ENCODE results near the gene DNASE1L1. TPM values are rescaled to one million over a fixed set of nuclear protein-coding genes. Genes with fewer than 3 reads are reported as not detected.

The DNASE1L1 gene
- total and polyA plus RNA-seq, 5 donors from 2014 or later = 12.2 to 29.7 (median 19.9) TPM

DNA sequence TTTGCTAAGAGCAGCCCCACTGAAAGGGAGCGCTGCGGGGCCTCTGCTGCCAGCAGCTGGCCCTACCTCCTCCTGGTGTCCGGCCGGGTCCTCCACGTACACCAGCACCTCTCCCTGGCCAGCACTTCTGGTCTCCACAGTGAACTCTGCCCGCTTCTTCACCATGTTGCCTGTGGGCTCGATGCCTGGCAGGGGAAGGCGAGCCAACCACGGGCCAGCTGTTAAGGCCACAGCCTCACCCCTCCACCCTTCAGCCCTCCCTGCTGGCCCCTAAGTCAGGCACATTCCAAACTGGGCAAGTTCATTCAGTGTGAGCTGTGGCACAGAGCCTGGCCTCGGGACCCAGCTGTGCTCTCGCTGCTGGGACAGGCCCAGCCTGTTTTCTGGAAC, 42.4 kb downstream of the DNASE1L1 start:
- H3K36me3 ChIP-seq (ENCODE audit: control insufficient read depth, insufficient read depth, low read length) = peaks cover 51% of the 10 kb centered on the region
- H3K9me3 Mint-ChIP-seq = peaks cover 0 to 2% (median 0%) of the 10 kb centered on the region in 7 donors
- H3K9me3 ChIP-seq (ENCODE audit: control insufficient read depth in 2 of 2, low read length in 2 of 2) = no peaks in the 10 kb centered on the region
- no peak overlapping the region for H3K4me3 ChIP-seq (ENCODE audit: low read depth, low read length)
- peak overlapping the region in 2 of 4 donors; percentile 32 to 43 for H3K4me3 Mint-ChIP-seq
- DNase-seq (no peak), ATAC-seq (ENCODE audit: low read depth in 2 of 2) (no peak)
- H3K27ac ChIP-seq (ENCODE audit: insufficient read depth, low read length, poor library complexity, severe bottlenecking) = peak overlapping the region; percentile 60
- H3K4me1 Mint-ChIP-seq = peaks cover 0 to 41% (median 0%) of the 10 kb centered on the region in 4 donors
- H3K27ac Mint-ChIP-seq = no peak overlapping the region
- H3K27me3 ChIP-seq (ENCODE audit: control insufficient read depth, insufficient read depth, low read length) = no peaks in the 10 kb centered on the region
- H3K36me3 Mint-ChIP-seq = no peaks in the 10 kb centered on the region
- peaks cover 51% of the 10 kb centered on the region for H3K4me1 ChIP-seq (ENCODE audit: control insufficient read depth, insufficient read depth, low read length, poor library complexity, severe bottlenecking)
- peaks cover 8% of the 10 kb centered on the region for H3K27me3 Mint-ChIP-seq

DNA sequence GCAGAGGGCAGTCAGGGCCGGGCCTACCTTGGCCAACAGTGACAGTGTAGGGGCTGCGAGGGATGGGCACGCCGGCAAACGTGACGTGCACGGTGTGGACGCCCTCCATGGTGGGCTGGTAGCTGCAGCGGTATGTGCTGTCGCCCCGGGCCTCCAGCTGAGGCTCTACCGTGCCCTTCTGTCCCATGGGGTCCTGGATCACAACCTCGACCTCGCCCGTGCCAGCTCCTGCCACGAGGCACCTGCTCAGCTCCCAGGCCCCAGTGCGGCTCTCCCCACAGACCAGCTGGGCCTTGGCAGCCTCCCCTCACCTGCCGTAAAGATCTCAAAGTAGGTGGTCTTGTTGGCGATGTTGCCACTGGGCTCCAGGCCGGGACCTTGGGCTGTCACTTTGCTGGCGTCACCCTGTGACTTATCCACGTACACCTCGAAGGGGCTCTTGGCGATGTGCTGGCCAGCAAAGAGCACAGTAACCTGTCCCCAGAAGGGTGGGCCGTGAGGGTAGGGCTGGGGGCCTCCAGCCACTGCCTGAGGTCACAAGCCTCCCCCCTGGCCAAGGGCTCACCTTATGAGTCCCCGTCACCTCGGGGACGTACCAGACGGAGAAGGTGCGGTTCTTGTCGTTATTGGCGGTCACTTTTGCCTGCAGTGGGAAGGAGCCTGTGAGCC, 42.9 kb downstream of the DNASE1L1 start:
- H3K9me3 ChIP-seq (ENCODE audit: control insufficient read depth in 2 of 2, low read length in 2 of 2) = no peaks in the 10 kb centered on the region
- Mint-ChIP-seq H3K4me1 (peaks cover 0 to 41% (median 0%) of the 10 kb centered on the region in 4 donors), H3K9me3 (peaks cover 0 to 2% (median 0%) of the 10 kb centered on the region in 7 donors), H3K27ac (no peak overlapping the region), H3K36me3 (no peaks in the 10 kb centered on the region), H3K27me3 (peaks cover 8% of the 10 kb centered on the region), H3K4me3 (peak overlapping the region in 1 of 4 donors; percentile 43)
- peak overlapping the region; percentile 60 for H3K27ac ChIP-seq (ENCODE audit: insufficient read depth, low read length, poor library complexity, severe bottlenecking)
- H3K27me3 ChIP-seq (ENCODE audit: control insufficient read depth, insufficient read depth, low read length) = no peaks in the 10 kb centered on the region
- ATAC-seq (ENCODE audit: low read depth in 2 of 2) (no peak), DNase-seq (no peak)
- no peak overlapping the region for H3K4me3 ChIP-seq (ENCODE audit: low read depth, low read length)
- peaks cover 57% of the 10 kb centered on the region for H3K36me3 ChIP-seq (ENCODE audit: control insufficient read depth, insufficient read depth, low read length)
- H3K4me1 ChIP-seq (ENCODE audit: control insufficient read depth, insufficient read depth, low read length, poor library complexity, severe bottlenecking) = peaks cover 51% of the 10 kb centered on the region

DNA sequence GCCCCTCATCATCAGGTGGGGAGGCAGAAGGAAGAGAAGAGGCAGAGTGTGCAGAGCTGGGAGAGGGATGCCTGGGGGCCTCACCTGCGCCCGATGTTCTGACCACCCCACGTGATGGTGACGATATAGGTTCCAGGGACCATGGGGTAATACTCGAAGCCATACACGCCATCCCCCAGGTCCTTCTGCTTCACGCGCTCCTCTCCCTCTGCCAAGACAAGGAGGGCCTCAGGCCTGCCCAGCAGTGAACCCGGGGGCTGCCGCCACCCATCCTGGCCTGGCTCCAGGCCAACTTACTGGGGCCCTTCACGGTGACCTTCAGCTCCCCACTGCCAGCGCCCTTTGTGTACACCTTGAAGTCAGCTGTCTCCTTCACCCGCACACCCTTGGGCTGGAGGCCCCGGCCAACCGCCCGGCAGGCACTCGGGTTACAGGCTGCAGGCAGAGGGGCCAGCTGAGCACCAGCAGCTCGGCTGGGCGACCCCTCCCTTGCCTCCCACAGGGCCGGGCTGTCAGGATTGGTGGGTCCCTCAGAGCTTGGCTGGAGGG, 43.9 kb downstream of the DNASE1L1 start:
- Histone ChIP-seq H3K4me3 (ENCODE audit: low read depth, low read length) (no peak overlapping the region), H3K27me3 (ENCODE audit: control insufficient read depth, insufficient read depth, low read length) (no peaks in the 10 kb centered on the region), H3K4me1 (ENCODE audit: control insufficient read depth, insufficient read depth, low read length, poor library complexity, severe bottlenecking) (peaks cover 56% of the 10 kb centered on the region), H3K27ac (ENCODE audit: insufficient read depth, low read length, poor library complexity, severe bottlenecking) (peak overlapping the region; percentile 23), H3K36me3 (ENCODE audit: control insufficient read depth, insufficient read depth, low read length) (peaks cover 63% of the 10 kb centered on the region), H3K9me3 (ENCODE audit: control insufficient read depth in 2 of 2, low read length in 2 of 2) (no peaks in the 10 kb centered on the region)
- no peak for DNase-seq
- Mint-ChIP-seq H3K27me3 (peaks cover 8% of the 10 kb centered on the region), H3K4me3 (no peak overlapping the region), H3K27ac (peak overlapping the region in 1 of 3 donors; percentile 67), H3K9me3 (peaks cover 0 to 2% (median 0%) of the 10 kb centered on the region in 7 donors), H3K4me1 (peaks cover 0 to 45% (median 0%) of the 10 kb centered on the region in 4 donors), H3K36me3 (no peaks in the 10 kb centered on the region)
- ATAC-seq (ENCODE audit: low read depth in 2 of 2) = no peak

DNA sequence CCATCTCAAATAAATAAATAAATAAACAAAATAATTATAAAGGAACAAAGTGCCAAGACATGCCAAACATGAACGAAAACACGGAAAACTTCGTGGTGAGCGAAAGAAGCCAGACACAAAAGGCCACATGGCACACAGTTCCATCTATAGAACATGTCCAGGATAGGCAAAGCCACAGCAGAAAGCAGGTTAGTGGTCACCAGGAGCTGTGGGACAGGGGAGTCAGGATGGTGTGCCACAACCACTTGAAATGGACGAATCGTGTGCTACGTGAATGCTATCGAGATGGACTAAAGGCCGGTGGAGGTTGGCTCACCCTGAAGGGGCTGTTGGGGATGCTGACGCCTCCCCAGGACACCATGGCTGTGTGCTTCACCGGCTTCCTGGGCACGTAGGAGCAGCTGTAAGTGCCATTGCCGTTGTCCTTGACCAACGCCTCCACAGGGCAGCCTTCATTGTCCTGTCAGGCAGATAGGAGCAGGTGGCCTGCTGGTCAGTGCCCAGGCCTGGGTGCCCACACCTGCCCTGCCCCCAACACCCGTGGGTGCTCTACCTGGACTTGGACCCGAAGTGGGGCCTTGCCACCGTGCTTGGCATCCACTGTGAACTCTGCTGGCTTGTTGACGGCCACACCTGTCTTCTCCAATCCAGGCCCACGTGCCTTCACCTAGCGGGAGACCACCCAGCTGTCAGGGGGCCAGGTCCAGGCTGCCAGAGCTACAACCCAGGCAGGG, 45.2 kb downstream of the DNASE1L1 start:
- H3K4me3 Mint-ChIP-seq = peak overlapping the region in 1 of 4 donors; percentile 64
- ATAC-seq (ENCODE audit: low read depth in 2 of 2) (no peak), DNase-seq (no peak)
- no peak overlapping the region for H3K27ac ChIP-seq (ENCODE audit: insufficient read depth, low read length, poor library complexity, severe bottlenecking)
- H3K36me3 Mint-ChIP-seq = peaks cover under 1% of the 10 kb centered on the region
- no peak overlapping the region for H3K27ac Mint-ChIP-seq
- peaks cover 0 to 39% (median 0%) of the 10 kb centered on the region in 4 donors for H3K4me1 Mint-ChIP-seq
- peaks cover 71% of the 10 kb centered on the region for H3K36me3 ChIP-seq (ENCODE audit: control insufficient read depth, insufficient read depth, low read length)
- H3K27me3 Mint-ChIP-seq = peaks cover 8% of the 10 kb centered on the region
- H3K9me3 Mint-ChIP-seq = peaks cover 0 to 2% (median 0%) of the 10 kb centered on the region in 7 donors
- peaks cover 57% of the 10 kb centered on the region for H3K4me1 ChIP-seq (ENCODE audit: control insufficient read depth, insufficient read depth, low read length, poor library complexity, severe bottlenecking)
- H3K9me3 ChIP-seq (ENCODE audit: control insufficient read depth in 2 of 2, low read length in 2 of 2) = no peaks in the 10 kb centered on the region
- no peaks in the 10 kb centered on the region for H3K27me3 ChIP-seq (ENCODE audit: control insufficient read depth, insufficient read depth, low read length)
- no peak overlapping the region for H3K4me3 ChIP-seq (ENCODE audit: low read depth, low read length)

DNA sequence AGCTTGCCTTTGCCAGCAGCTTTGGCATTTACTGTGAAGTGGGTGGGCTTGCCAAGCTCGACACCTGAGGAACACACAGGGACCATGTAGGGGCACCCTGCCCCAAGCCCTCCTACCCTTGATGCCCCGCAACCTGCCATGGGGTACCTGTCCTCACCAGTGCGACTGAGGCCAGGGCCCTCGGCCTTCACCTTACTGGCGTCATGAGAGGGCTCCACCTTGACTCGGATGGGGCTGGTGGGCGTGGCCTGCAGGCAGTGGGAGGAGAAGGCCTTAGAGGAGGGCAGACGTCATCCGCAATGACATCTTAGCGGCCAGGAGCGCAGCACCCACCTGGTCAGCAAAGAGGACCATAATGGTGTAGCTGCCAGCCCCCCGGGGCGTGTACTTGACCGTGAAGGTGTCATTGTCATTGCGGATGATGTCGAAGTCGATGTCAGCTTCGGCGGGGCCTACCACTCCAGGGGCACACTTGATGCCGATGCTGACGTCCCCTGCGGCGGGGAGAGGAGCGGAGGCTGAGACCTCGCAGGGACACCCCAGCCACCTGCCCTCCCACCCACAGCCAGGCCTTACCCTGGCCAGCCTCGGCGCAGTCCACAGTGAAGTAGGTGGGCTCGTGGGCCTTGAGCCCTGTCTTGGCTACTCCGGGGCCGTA, 46.8 kb downstream of the DNASE1L1 start:
- peaks cover 56% of the 10 kb centered on the region for H3K4me1 ChIP-seq (ENCODE audit: control insufficient read depth, insufficient read depth, low read length, poor library complexity, severe bottlenecking)
- no peak overlapping the region for H3K4me3 ChIP-seq (ENCODE audit: low read depth, low read length)
- peaks cover 0 to 6% (median 0%) of the 10 kb centered on the region in 7 donors for H3K9me3 Mint-ChIP-seq
- no peaks in the 10 kb centered on the region for H3K27me3 Mint-ChIP-seq
- DNase-seq = no peak
- H3K36me3 ChIP-seq (ENCODE audit: control insufficient read depth, insufficient read depth, low read length) = peaks cover 85% of the 10 kb centered on the region
- H3K27ac ChIP-seq (ENCODE audit: insufficient read depth, low read length, poor library complexity, severe bottlenecking) = peak overlapping the region; percentile 57
- ATAC-seq (ENCODE audit: low read depth in 2 of 2) = no peak
- H3K27ac Mint-ChIP-seq = no peak overlapping the region
- H3K4me3 Mint-ChIP-seq = peak overlapping the region in 1 of 4 donors; percentile 80
- peaks cover 6% of the 10 kb centered on the region for H3K36me3 Mint-ChIP-seq
- peaks cover 0 to 35% (median 0%) of the 10 kb centered on the region in 4 donors for H3K4me1 Mint-ChIP-seq
- no peaks in the 10 kb centered on the region for H3K9me3 ChIP-seq (ENCODE audit: control insufficient read depth in 2 of 2, low read length in 2 of 2)
- no peaks in the 10 kb centered on the region for H3K27me3 ChIP-seq (ENCODE audit: control insufficient read depth, insufficient read depth, low read length)

DNA sequence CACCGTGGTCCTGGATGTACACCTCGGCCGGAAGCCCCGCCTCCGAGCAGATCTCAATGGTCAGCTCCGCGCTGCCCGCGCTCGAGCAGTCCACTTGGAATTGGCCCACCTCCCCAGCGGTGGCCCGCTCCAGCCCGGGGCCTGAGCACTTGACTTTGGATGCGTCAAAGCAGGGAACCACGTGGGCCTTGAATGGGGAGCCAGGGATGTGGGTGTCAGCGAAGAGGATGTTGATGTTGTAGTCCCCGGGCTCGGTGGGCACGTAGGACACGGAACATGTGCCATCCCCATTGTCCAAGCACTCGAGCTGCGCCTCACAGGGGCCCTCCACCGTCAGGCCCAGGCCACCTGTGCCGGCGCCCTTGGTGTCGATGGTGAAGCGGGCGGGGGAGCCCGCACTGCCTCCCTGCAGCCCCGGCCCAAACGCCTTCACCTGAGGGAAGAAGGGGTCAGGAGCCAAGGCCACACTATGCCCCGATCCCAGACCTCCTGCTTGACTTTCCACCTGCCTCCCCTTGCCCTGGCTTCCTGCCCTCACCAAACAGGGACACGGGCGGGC, 48.8 kb downstream of the DNASE1L1 start:
- peaks cover 6% of the 10 kb centered on the region for H3K36me3 Mint-ChIP-seq
- Histone ChIP-seq H3K36me3 (ENCODE audit: control insufficient read depth, insufficient read depth, low read length) (peaks cover 74% of the 10 kb centered on the region), H3K27ac (ENCODE audit: insufficient read depth, low read length, poor library complexity, severe bottlenecking) (peak overlapping the region; percentile 5), H3K27me3 (ENCODE audit: control insufficient read depth, insufficient read depth, low read length) (no peaks in the 10 kb centered on the region), H3K4me3 (ENCODE audit: low read depth, low read length) (no peak overlapping the region), H3K4me1 (ENCODE audit: control insufficient read depth, insufficient read depth, low read length, poor library complexity, severe bottlenecking) (peaks cover 62% of the 10 kb centered on the region), H3K9me3 (ENCODE audit: control insufficient read depth in 2 of 2, low read length in 2 of 2) (no peaks in the 10 kb centered on the region)
- ATAC-seq (ENCODE audit: low read depth in 2 of 2) = no peak
- H3K9me3 Mint-ChIP-seq = peaks cover 0 to 6% (median 0%) of the 10 kb centered on the region in 7 donors
- H3K4me3 Mint-ChIP-seq = peak overlapping the region in 2 of 4 donors; percentile 32 to 52
- DNase-seq = no peak
- H3K4me1 Mint-ChIP-seq = peaks cover 0 to 36% (median 2%) of the 10 kb centered on the region in 4 donors
- peak overlapping the region in 1 of 3 donors; percentile 77 for H3K27ac Mint-ChIP-seq
- H3K27me3 Mint-ChIP-seq = no peaks in the 10 kb centered on the region
